SK-N-SH treated with all-trans-retinoic acid at 6 μM for 48 hours (cell line): ENCODE measurements around the gene C20orf202.

Experiments
- ZFP3 ChIP-seq: fragments of 250-450 bp; sonication (Bioruptor Pico); IDR thresholded peaks from 2 replicates; pipeline ENCODE4 v1.5.0; 2020; ENCODE audit warnings: mild to moderate bottlenecking, moderate library complexity
- ZNF8 ChIP-seq: fragments of 450-650 bp; formaldehyde crosslinking; IDR thresholded peaks from 2 replicates; pipeline ENCODE4 v1.5.0; 2020; ENCODE audit warnings: mild to moderate bottlenecking, moderate library complexity
- TF ChIP-seq, protein P1 (sequence below): fragments of 250-450 bp; sonication (Bioruptor Pico); IDR thresholded peaks from 2 replicates; pipeline ENCODE4 v1.8.0; 2020; ENCODE audit warnings: mild to moderate bottlenecking, moderate library complexity, borderline replicate concordance

- TF ChIP-seq ZFP3, result no peak
- TF ChIP-seq ZNF8 (CRISPR knock-in tag), result no peak
- TF ChIP-seq, protein P1, sequence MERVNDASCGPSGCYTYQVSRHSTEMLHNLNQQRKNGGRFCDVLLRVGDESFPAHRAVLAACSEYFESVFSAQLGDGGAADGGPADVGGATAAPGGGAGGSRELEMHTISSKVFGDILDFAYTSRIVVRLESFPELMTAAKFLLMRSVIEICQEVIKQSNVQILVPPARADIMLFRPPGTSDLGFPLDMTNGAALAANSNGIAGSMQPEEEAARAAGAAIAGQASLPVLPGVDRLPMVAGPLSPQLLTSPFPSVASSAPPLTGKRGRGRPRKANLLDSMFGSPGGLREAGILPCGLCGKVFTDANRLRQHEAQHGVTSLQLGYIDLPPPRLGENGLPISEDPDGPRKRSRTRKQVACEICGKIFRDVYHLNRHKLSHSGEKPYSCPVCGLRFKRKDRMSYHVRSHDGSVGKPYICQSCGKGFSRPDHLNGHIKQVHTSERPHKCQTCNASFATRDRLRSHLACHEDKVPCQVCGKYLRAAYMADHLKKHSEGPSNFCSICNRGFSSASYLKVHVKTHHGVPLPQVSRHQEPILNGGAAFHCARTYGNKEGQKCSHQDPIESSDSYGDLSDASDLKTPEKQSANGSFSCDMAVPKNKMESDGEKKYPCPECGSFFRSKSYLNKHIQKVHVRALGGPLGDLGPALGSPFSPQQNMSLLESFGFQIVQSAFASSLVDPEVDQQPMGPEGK (CRISPR knock-in tag), result no peak
Measured at GRCh38 chr20:1225783-1226654, 22.8 kb downstream of the C20orf202 start, which contains the start of gene RAD21L1.
